Rectal smooth muscle tissue (tissue), 1 donor: ENCODE data around the gene MED10.

Source experiments
- H3K27ac ChIP-seq: one replicate; pipeline ENCODE4 v1.7.0; 2013; ENCODE audit warnings: low read depth, low read length, inconsistent platforms
- H3K27me3 ChIP-seq: one replicate; pipeline ENCODE4 v1.7.0; 2013; ENCODE audit warnings: low read length; ENCODE audit not compliant: control insufficient read depth, insufficient read depth
- H3K36me3 ChIP-seq: one replicate; pipeline ENCODE4 v1.7.0; 2013; ENCODE audit warnings: low read length; ENCODE audit not compliant: control insufficient read depth, insufficient read depth
- H3K4me1 ChIP-seq: one replicate; pipeline ENCODE4 v1.7.0; 2013; ENCODE audit warnings: low read length; ENCODE audit not compliant: control insufficient read depth, insufficient read depth
- H3K4me3 ChIP-seq: one replicate; pipeline ENCODE4 v1.7.0; 2013; ENCODE audit warnings: low read length
- H3K9ac ChIP-seq: one replicate; pipeline ENCODE4 v1.7.0; 2013; ENCODE audit warnings: low read length

Gene MED10

DNA sequence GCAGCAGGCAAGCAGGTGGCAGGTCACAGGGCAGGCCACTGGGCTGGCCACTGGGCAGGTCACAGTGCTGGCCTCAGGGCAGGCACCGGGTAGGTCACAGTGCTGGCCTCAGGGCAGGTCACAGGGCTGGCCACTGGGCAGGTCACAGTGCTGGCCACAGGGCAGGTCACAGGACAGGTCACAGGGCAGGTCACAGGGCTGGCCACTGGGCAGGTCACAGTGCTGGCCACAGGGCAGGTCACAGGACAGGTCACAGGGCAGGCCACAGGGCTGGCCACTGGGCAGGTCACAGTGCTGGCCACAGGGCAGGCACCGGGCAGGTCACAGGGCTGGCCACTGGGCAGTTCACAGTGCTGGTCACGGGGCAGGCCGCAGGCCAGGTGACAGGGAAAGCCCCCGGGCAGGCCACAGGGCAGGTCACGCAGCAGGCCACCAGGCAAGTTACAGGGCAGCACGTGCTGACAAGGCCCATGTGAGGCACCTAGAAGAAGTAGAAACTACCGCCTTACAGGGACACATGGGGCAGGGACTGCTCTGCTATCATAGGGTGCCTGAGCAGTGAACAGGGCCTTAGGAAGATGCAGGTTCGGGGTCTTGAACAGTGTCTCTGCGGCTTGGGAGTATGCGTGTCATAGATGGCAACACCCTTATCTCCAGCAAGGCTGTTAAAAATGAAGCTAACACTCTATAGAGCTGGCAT is 18.6 kb upstream of the MED10 start:
- Histone ChIP-seq H3K27ac (no peak overlapping the region), H3K4me3 (no peak overlapping the region), H3K9ac (no peak overlapping the region)

DNA sequence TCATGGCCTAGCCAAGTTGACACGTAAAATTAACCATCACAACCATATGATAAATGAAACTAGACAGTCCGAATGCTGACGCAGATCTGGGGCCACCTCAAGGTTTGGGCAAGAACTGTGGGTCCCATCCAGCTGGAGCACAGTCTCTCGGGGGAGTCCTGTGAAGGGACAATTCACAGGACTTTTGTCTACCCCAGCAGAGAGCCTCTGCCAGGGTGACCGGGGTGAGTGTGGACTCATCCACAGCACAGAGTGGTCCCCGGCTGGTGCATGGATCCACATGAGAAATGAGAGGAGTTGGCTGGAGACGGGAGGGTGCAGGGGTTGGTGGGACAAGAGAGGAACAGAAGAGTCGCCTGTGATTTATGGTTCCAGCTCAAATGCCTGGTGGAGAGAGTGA is 17.7 kb upstream of the MED10 start:
- no peak overlapping the region for H3K9ac ChIP-seq

More for the DNA sequence above, 18.6 kb upstream of the MED10 start:
- no peaks in the 10 kb centered on the region for H3K4me1 ChIP-seq
- H3K36me3 ChIP-seq, result no peaks in the 10 kb centered on the region
- H3K27me3 ChIP-seq, result no peaks in the 10 kb centered on the region

DNA sequence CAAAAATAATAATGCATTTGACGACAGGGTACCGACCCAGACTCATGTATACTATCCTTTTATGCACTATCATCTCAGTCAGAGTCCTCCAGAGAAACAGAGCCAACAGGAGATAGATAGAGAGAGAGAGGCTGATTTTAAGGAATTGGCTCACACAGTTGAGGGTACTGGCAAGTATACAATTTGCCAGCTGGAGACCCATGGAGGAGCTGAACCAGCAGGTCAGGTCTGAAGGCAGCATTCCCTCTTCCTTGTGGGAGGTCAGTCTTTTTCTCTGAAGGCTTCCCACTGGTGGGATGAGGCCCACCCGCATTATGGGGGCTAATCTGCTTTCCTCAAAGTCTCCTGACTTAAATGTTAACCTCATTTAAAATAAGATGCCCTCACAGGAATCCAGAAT is 17.3 kb upstream of the MED10 start:
- Histone ChIP-seq H3K9ac (no peak overlapping the region), H3K27ac (no peak overlapping the region), H3K4me1 (no peaks in the 10 kb centered on the region), H3K4me3 (no peak overlapping the region), H3K36me3 (no peaks in the 10 kb centered on the region), H3K27me3 (no peaks in the 10 kb centered on the region)

More for the DNA sequence above, 17.7 kb upstream of the MED10 start:
- Histone ChIP-seq H3K4me1 (no peaks in the 10 kb centered on the region), H3K36me3 (no peaks in the 10 kb centered on the region), H3K27ac (no peak overlapping the region), H3K4me3 (no peak overlapping the region), H3K27me3 (no peaks in the 10 kb centered on the region)

DNA sequence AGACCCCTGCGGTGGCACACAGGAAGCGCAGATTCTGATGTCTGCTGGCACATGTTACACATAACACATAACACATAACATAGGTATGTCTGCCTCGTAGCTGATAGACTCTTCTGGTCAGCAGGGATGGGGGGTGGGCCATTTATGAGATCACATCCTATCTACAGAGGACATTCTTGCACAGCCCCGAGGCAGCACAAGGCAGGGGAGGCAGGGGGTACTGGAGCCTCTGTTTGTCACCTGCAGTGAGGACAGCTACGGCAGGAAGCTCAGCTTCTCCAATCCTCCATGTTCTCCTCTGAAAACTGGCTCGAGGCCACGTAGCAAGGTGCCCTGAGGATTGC is 16.7 kb upstream of the MED10 start:
- Histone ChIP-seq H3K36me3 (no peaks in the 10 kb centered on the region), H3K27ac (no peak overlapping the region), H3K9ac (no peak overlapping the region), H3K27me3 (peaks cover 2% of the 10 kb centered on the region), H3K4me3 (no peak overlapping the region), H3K4me1 (no peaks in the 10 kb centered on the region)

DNA sequence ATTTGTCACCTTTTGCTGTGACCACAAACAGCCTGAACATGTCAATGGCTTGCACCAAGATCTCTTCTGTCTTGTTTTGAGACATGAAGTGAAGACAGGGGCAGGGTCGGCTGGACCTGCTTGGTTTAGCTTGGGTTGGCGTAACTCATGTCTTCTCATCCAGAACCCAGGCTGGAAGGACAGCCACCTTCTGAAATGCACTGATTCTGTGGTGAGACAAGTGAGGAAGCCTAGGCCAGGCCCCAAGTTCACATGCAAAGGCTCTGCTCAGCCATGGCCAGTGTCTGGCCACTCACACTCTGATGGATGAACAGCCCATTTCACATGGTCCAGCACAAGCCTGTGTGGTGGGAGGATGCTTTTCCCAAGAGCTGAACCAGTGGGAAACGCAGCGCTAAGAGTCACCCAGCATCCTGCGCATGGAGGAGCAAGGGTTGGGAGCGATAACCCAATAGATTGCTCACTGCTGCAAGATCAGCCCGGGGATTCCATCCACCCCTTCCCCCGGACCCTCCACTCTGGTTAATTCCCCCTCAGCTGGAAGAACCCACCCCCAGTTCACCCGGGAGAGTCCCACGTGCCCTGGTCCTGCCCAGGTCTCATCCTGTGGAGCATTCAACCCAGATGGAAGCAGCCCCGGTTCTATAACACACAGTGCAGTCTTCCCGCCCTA is 16.2 kb upstream of the MED10 start:
- no peak overlapping the region for H3K9ac ChIP-seq
- peaks cover 2% of the 10 kb centered on the region for H3K27me3 ChIP-seq
- no peaks in the 10 kb centered on the region for H3K36me3 ChIP-seq
- no peak overlapping the region for H3K27ac ChIP-seq
- H3K4me3 ChIP-seq, result no peak overlapping the region
- H3K4me1 ChIP-seq, result no peaks in the 10 kb centered on the region

DNA sequence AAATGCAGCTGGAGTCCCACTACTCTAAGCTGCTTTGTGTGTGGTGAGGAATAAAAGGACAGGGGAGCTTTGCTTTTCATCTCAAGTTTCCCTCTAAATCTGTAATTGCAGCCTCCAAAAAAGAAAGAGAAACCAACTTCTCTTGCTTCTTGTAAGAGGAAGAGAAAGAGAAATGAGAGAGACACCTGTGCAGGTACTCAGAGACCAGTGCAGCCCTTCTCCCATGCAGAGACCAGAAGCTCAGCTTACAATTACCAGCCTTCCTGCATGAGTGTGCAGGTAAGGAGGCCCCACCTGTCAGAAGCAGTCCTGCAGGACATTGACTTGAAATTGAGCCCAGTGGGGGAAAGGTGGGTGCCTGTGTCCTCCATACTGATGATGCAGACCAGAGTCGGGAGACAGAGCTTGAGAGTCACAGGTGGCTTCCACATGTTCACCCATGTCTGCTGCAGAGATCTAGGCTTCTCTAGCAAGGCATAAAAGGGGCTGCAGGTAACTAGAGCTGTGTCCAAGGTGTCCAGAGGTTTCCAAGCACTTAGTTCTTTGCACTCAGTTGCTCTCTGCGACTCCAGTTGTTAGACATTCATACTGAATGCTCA is 15.3 kb upstream of the MED10 start:
- no peaks in the 10 kb centered on the region for H3K36me3 ChIP-seq
- no peak overlapping the region for H3K4me3 ChIP-seq
- H3K27ac ChIP-seq, result no peak overlapping the region
- H3K27me3 ChIP-seq, result peaks cover 2% of the 10 kb centered on the region
- H3K9ac ChIP-seq, result no peak overlapping the region
- no peaks in the 10 kb centered on the region for H3K4me1 ChIP-seq

DNA sequence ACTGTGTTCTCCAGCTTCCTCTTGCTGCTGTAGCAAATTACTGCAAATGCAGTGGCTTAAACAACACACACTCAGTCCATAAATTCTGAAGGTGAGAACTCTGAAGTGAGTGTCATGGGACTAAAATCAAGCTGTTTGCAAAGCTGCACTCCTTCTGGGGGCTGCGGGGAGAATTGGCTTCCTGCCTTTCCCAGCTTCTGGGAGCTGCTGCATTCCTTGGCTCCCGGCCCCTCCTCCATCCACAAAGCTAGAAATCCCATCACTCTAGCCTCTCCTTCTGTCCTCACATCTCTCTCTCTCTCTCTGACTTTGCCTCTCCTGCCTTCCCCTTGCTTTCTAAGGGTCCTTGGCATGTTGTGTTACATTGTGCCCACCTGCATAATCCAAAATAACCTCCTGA is 14.2 kb upstream of the MED10 start:
- Histone ChIP-seq H3K4me1 (no peaks in the 10 kb centered on the region), H3K36me3 (no peaks in the 10 kb centered on the region), H3K27me3 (peaks cover 2% of the 10 kb centered on the region), H3K9ac (no peak overlapping the region), H3K4me3 (no peak overlapping the region), H3K27ac (no peak overlapping the region)

DNA sequence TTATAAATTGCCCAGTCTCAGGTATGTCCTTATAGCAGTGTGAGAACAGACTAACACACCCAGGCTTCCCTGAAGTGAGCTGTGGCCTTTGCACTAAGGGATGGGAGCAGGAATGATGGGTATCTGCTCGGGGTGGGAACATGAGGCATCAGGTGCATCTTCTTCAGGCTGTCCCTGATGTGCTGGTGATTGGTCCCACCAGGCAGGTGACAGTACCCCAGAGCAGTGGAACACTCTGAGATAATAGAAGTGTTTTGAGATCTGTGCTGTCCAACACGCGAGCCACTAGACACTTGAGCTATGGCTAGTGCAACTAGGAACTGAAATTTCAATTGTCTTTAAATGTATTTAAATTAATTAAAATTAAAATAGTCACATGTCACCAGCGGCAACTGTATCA is 12.8 kb upstream of the MED10 start:
- Histone ChIP-seq H3K9ac (no peak overlapping the region), H3K27me3 (peaks cover 2% of the 10 kb centered on the region), H3K36me3 (no peaks in the 10 kb centered on the region), H3K4me3 (no peak overlapping the region), H3K27ac (no peak overlapping the region), H3K4me1 (no peaks in the 10 kb centered on the region)

DNA sequence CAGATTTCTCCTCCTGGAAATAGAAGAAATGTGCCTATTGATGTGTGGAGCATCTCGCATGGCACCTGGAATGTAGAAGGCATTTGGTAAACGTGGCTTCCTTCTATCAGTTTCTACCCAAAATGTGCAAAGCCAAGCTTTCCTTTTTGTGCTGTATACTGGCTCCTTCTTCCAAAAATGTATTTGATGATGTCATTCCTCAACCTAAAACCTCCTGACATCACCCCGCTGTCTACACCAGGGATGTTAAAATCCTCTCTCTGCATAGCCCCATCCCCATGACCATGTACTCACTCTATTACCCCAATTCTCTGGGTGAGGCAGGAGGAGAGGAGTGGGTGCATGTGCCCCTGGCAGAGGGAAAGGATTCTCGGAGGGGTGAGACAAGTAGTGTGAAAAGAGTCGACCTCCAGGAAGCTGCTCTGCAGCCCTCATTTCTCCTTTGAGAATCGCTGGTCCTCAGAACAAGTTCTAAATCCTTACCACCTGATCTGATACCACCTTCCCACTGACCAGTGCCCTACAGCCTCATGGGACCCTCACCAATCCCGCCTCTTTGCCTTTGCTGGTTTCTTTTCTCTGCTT is 11.7 kb upstream of the MED10 start:
- no peak overlapping the region for H3K27ac ChIP-seq
- H3K4me3 ChIP-seq, result no peak overlapping the region
- no peaks in the 10 kb centered on the region for H3K4me1 ChIP-seq
- H3K9ac ChIP-seq, result no peak overlapping the region
- no peaks in the 10 kb centered on the region for H3K36me3 ChIP-seq
- peaks cover 2% of the 10 kb centered on the region for H3K27me3 ChIP-seq

DNA sequence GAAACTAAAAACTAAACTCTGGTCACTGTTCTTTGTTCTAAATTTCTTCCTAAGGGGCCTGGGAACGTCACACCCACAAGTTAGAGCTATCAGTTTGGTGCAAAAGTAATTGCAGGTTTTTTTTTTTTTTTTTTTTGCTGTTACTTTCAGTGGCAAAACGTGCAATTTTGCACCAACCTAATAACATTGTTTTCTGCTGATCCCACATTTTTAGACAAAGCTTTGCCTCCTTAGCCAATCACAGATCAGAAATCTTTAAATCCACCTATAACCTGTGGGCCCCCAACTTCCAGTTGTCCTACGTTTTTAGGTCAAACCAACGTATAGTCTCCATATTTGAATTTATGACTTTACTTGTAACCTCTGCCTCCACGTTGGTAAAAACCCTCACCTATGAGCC is 11.1 kb upstream of the MED10 start:
- no peak overlapping the region for H3K9ac ChIP-seq
- H3K4me3 ChIP-seq, result no peak overlapping the region
- no peaks in the 10 kb centered on the region for H3K36me3 ChIP-seq
- no peak overlapping the region for H3K27ac ChIP-seq
- H3K4me1 ChIP-seq, result no peaks in the 10 kb centered on the region
- peaks cover 2% of the 10 kb centered on the region for H3K27me3 ChIP-seq

DNA sequence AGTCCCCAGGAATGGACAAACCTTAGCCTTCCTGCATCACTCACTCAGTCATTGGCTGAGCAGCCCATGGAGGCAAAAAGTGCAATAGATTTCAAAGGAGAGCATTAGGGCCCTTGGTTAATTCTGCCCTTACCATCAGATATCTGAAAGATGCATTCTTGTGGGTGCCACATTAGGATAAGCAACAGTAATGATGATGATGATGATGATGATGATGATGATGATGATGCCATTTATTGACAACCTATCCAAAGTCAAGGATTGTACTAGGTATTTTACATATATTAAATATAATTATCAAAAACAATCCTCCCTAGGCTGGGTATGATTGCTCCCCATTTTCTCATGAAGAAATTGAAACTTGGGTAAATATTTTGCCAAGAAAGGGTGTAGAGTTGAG is 9.6 kb upstream of the MED10 start:
- Histone ChIP-seq H3K9ac (no peak overlapping the region), H3K4me3 (no peak overlapping the region), H3K27ac (no peak overlapping the region), H3K36me3 (no peaks in the 10 kb centered on the region), H3K27me3 (peaks cover 2% of the 10 kb centered on the region), H3K4me1 (no peaks in the 10 kb centered on the region)

DNA sequence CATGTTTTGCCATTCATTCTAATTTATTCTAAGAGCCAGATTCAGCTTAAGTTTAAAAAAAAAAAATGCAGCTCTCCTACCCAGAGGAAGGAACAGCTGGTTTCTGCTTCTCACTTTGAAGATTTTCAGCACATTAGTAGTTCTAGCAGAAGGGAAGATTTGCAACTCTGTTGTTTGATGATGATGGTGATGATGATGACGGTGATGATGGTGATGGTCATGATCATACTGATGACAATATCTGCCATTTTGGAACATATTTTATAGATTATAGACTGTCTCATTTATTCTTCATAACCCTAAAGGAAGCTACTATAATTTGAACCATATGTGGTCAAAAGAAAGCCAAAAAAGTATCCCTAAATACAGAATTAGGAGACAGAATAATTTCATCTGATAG is 7.9 kb upstream of the MED10 start:
- Histone ChIP-seq H3K9ac (no peak overlapping the region), H3K27ac (no peak overlapping the region), H3K4me3 (no peak overlapping the region), H3K36me3 (no peaks in the 10 kb centered on the region), H3K4me1 (no peaks in the 10 kb centered on the region), H3K27me3 (peaks cover 2% of the 10 kb centered on the region)
